ENCODE data around the gene CCL8.

Gene CCL8

DNA sequence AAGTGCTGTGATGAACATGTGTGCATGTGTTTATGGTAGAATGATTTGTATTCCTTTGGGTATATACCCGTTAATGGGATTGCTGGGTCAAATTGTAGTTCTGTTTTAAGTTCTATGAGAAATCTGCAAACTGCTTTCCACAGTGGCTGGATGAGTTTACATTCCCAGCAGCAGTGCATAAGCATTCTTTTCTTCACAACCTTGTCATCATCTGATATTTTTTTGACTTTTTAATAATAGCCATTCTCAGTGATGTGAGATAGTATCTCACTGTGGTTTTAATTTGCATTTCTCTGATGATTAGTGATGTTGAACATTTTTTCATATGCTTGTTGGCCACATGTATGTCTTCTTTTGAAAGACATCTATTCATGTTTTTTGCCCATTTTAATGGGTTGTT is 18.5 kb downstream of the CCL8 start:
- H3K4me3 ChIP-seq (replicated peaks; ENCODE audit: low read depth, low read length): no peak overlapping the region
- no peak for DNase-seq (ENCODE audit: extremely low read depth, low read depth)
- TF ChIP-seq CTCF (IDR thresholded peaks at IDR 0.05; ENCODE audit: low read depth, low read length, missing control alignments): no peak

- TF ChIP-seq CTCF (IDR thresholded peaks at IDR 0.05; ENCODE audit: low read depth, low read length, missing control alignments): no peak
- no peak for DNase-seq (ENCODE audit: extremely low read depth, low read depth)
- H3K4me3 ChIP-seq (replicated peaks; ENCODE audit: low read depth, low read length): no peak overlapping the region
These were observed 20.0 kb downstream of the CCL8 start for GRCh38 chr17:34339138-34339770.

- no peak for DNase-seq (ENCODE audit: extremely low read depth, low read depth)
- H3K4me3 ChIP-seq (replicated peaks; ENCODE audit: low read depth, low read length): no peak overlapping the region
- no peak for TF ChIP-seq CTCF (IDR thresholded peaks at IDR 0.05; ENCODE audit: low read depth, low read length, missing control alignments)
These were observed 22.7 kb downstream of the CCL8 start for GRCh38 chr17:34341916-34342315.

DNA sequence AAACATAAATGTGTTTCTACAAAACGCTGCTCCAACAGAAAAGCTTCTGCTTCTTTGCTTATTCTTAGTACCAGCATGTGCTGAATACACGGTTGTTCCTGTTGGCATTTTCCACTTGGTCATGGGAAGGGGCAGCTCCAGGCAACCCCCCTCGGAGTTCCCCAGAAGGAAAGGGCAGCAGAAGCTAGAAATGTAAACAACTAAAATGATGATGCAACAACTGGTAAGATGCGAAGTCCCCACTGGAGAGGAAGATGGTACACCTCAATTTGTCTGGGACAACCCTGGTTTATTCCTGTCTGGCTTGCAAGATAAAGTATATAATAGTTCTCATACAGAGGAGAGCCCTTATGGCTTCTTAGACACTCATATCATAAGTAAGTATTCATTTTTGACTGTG is 27.8 kb downstream of the CCL8 start:
- no peak for DNase-seq (ENCODE audit: extremely low read depth, low read depth)
- no peak overlapping the region for H3K4me3 ChIP-seq (replicated peaks; ENCODE audit: low read depth, low read length)
- no peak for TF ChIP-seq CTCF (IDR thresholded peaks at IDR 0.05; ENCODE audit: low read depth, low read length, missing control alignments)

DNA sequence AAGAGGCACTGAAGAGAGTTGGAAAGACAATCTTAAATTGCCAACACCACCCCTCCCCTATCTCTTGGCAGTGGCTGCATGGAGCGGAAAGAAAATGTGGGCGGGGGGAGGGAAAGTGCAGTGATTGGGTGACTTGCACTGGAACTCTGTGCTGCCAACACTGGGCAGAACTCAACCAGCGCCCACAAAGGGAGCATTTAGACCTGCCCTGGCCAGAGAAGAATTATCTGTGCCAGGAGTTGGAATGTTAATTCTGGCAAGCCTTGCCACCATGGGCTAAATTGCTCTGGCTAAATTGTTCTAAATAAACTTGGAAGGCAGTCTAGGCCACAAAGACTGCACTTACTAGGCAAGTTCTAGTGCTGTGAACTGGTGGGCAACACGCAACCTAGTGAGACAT is 30.5 kb downstream of the CCL8 start:
- no peak for TF ChIP-seq CTCF (IDR thresholded peaks at IDR 0.05; ENCODE audit: low read depth, low read length, missing control alignments)
- H3K4me3 ChIP-seq (replicated peaks; ENCODE audit: low read depth, low read length): no peak overlapping the region
- DNase-seq (ENCODE audit: extremely low read depth, low read depth): no peak

GRCh38 chr17:34351096-34351495 is 31.9 kb downstream of the CCL8 start:
- H3K4me3 ChIP-seq (replicated peaks; ENCODE audit: low read depth, low read length): no peak overlapping the region
- no peak for DNase-seq (ENCODE audit: extremely low read depth, low read depth)
- no peak for TF ChIP-seq CTCF (IDR thresholded peaks at IDR 0.05; ENCODE audit: low read depth, low read length, missing control alignments)

DNA sequence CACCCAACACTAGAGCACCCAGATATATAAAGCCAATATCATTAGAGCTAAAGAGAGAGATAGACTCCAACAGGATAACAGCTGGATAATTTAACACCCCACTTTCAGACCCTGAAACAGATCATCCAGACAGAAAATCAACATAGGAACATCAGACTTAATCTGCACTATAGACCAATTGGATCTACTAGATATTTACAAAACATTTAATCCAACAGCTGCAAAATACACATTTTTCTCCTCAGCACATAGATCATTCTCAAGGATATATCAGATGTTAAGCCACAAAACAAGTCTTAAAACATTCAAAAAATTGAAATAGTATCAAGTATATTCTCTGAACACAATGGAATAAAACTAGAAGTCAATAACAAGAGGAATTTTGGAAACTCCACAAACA is 33.0 kb downstream of the CCL8 start:
- no peak for TF ChIP-seq CTCF (IDR thresholded peaks at IDR 0.05; ENCODE audit: low read depth, low read length, missing control alignments)
- no peak for DNase-seq (ENCODE audit: extremely low read depth, low read depth)

More for the DNA sequence above, 33.0 kb downstream of the CCL8 start:
- no peak overlapping the region for H3K4me3 ChIP-seq (replicated peaks; ENCODE audit: low read depth, low read length)
